ENCODE data around the gene ASB12. TPM values are rescaled to one million over a fixed set of nuclear protein-coding genes. Genes with fewer than 3 reads are reported as not detected.

Gene ASB12
- total RNA-seq, 1 donor from 2014 or later: 2.5 TPM

GRCh38 chrX:64190136-64190740, 40.2 kb downstream of the ASB12 start:
- DNase-seq (ENCODE audit: missing footprints) (no peak), ATAC-seq (no peak)
- intact Hi-C loops (cut with DNase I): no loop called here

DNA sequence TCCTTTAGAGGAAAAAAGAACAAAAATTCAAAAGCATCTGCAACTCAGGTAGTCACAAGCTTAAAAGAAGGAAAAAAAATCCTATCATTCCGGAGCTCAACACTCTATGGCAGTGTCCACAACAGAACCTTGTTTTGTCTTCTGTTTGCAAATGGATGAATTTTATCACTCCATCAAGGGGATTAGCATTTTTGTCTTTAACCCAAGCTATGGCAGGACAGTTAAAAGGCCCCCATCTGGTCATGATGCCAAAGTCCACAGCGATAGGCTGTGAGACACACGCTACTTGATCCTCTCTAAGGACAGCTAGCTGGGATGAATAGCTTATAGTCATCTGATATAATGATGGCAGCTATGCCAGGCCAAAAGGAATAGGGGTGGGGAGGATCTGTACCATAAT, 41.5 kb downstream of the ASB12 start:
- intact Hi-C loops (cut with DNase I): no loop called here
- no peak for DNase-seq (ENCODE audit: missing footprints)
- ATAC-seq: no peak

DNA sequence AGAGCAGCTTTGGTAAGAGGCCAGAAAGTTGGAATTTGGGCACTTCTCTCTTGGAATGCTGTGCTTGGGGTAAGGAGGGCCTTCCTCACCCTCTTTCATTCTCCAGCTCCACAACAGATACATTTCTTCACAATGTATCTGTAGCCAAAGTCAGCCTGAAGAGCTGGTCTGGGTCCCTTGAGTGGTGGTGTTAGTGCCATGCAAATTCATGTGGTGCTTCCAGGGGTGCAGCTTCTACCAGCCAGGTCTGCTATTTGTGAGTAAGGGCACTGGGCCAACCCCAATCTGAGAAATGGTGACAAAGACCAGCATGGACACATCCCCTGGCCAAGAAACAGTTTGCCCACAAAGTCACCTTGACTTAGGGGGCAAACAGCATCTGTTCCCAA, 42.7 kb downstream of the ASB12 start:
- intact Hi-C loops (cut with DNase I): no loop called here
- ATAC-seq (no peak), DNase-seq (ENCODE audit: missing footprints) (no peak)

DNA sequence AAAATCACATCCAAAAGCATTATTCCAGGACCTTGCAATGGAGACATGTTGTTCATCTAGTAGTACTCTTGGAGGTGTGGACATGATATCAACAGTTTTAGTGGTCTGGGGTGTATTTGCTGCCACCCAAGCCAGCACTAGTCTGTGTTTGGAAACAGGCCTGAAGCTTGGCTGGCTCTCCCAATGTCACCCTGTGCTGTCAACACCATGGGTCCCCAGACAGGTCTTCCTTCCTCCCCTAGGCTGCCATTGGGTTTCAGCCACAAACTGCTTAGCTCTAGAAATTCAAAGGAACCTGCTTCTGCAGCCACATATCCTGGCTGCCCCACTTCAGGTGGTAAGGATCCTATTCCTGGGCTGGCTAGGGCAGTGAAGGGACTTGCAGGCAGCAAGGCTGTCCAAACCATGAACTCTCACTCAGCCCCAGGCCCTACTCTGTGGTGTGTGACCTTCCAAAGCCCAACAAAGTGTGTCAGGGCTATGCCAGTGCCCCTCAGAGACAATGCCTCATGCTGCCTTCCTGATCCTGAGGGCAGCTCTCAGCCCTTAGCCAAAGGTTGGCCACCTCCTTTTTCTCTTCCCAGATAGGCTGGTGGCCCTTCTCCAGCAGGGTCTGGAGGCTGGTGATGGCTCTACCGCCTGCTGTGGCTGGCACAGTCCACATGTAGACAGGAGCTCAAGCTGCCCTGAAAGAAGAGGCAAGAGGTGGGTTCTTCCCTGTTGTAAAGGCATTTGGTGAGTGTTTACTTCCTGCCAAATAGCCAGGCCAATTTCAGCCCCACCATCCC, 43.2 kb downstream of the ASB12 start:
- DNase-seq (ENCODE audit: missing footprints): no peak
- peak; percentile 96 for ATAC-seq
- intact Hi-C loops (cut with DNase I): no loop called here

- DNase-seq (ENCODE audit: missing footprints) (no peak), ATAC-seq (no peak)
- intact Hi-C loops (cut with DNase I): no loop called here
These were observed 46.0 kb downstream of the ASB12 start for GRCh38 chrX:64184396-64184795.

GRCh38 chrX:64182208-64182607, 48.2 kb downstream of the ASB12 start:
- intact Hi-C loops (cut with DNase I): no loop called here
- DNase-seq (ENCODE audit: missing footprints): no peak

GRCh38 chrX:64176876-64177275, 53.5 kb downstream of the ASB12 start:
- intact Hi-C loops (cut with DNase I): no loop called here
- ATAC-seq (no peak), DNase-seq (ENCODE audit: missing footprints) (no peak)

More at GRCh38 chrX:64182208-64182607, 48.2 kb downstream of the ASB12 start:
- no peak for ATAC-seq

Other genes with a start within 250 kb of the ASB12 start
- gene AMER1, start 24.9 kb downstream of the ASB12 start, total RNA-seq: 4.1 TPM
- gene MTMR8, start 164.8 kb upstream of the ASB12 start, total RNA-seq: 0.41 TPM